HFFc6 (cell line): ENCODE data around the gene TMEM187. TPM values are rescaled to one million over a fixed set of nuclear protein-coding genes. Genes with fewer than 3 reads are reported as not detected.

ENCODE experiments used
- DNase-seq: peaks from one replicate; pipeline ENCODE4 v3.0.0-alpha.2; 2018
- H3K27ac Mint-ChIP-seq: 2 replicates; pipeline ENCODE4 v1.8.0; 2020; ENCODE audit warnings: mild to moderate bottlenecking, mixed read lengths
- H3K27me3 Mint-ChIP-seq: 2 replicates; pipeline ENCODE4 v1.8.0; 2021; ENCODE audit warnings: mild to moderate bottlenecking, moderate library complexity, mixed read lengths; ENCODE audit not compliant: insufficient read depth
- H3K36me3 Mint-ChIP-seq: 2 replicates; pipeline ENCODE4 v1.8.0; 2021; ENCODE audit warnings: low read depth, mixed read lengths
- H3K4me1 Mint-ChIP-seq: 2 replicates; pipeline ENCODE4 v1.8.0; 2020; ENCODE audit warnings: low read depth, mixed read lengths
- H3K4me3 Mint-ChIP-seq: 2 replicates; pipeline ENCODE4 v1.8.0; 2020; ENCODE audit warnings: mild to moderate bottlenecking, moderate library complexity, mixed read lengths
- H3K9me3 Mint-ChIP-seq: 2 replicates; pipeline ENCODE4 v1.8.0; 2020; ENCODE audit warnings: mild to moderate bottlenecking, mixed read lengths
- total RNA-seq, 6 experiments: library from RNA; stranded (reverse); fragmentation: NEBNext Ultra II Directional; extraction: Animal tissue kit (Norgen Biotek cat#: 25700); gene quantifications; 2 replicates in 1 of 6; 3 replicates in 5 of 6; pipeline ENCODE4 v1.2.3, GENCODE V29; 2021
- TF ChIP-seq, protein P1 (sequence below): fragments of 200-600 bp; sonication (generic); IDR thresholded peaks from 2 replicates; pipeline ENCODE4 v1.5.0; 2021; ENCODE audit warnings: antibody characterized with exemption, mild to moderate bottlenecking

The TMEM187 gene
- total RNA-seq, 6 experiments from 2014 or later, result 3.1 to 8.0 (median 5.7) TPM

DNA sequence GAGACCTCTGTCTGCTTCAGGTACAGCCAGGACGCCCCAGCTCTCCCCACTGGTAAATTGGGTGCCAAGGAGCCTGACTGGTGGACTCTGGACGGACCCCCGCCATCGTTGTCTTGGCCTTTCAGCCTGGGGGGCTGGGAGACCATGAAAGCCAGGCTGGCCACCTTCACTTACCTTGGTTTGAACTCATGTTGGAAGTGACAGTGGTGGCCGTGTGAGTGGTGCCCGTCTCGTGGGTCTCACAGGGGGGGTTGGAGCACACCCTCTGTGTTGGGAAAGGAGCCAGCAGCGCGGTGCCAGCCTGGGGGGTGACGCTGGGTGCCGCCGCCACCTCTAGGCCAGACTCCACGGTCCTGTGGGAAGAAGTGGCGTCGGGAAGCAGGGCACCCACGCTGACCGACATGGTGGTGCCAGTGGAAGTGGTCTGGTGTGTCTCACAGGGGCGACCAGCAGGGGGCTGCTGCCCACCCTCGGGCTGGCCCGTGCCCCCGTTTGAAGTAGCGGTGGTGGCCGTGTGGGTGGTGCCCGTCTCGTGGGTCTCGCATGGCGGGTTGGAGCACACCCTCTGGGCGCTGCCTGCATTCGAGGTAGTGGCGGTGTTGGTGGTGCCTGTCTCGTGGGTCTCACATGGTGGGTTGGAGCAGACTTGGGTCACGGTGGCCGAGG, 18.5 kb upstream of the TMEM187 start:
- no peaks in the 10 kb centered on the region for H3K4me1 Mint-ChIP-seq
- peaks cover 8% of the 10 kb centered on the region for H3K27me3 Mint-ChIP-seq
- H3K27ac Mint-ChIP-seq, result no peak overlapping the region
- H3K4me3 Mint-ChIP-seq, result no peak overlapping the region
- no peaks in the 10 kb centered on the region for H3K9me3 Mint-ChIP-seq
- no peaks in the 10 kb centered on the region; the same call in 1 of the 2 replicates for H3K36me3 Mint-ChIP-seq
- TF ChIP-seq, protein P1, sequence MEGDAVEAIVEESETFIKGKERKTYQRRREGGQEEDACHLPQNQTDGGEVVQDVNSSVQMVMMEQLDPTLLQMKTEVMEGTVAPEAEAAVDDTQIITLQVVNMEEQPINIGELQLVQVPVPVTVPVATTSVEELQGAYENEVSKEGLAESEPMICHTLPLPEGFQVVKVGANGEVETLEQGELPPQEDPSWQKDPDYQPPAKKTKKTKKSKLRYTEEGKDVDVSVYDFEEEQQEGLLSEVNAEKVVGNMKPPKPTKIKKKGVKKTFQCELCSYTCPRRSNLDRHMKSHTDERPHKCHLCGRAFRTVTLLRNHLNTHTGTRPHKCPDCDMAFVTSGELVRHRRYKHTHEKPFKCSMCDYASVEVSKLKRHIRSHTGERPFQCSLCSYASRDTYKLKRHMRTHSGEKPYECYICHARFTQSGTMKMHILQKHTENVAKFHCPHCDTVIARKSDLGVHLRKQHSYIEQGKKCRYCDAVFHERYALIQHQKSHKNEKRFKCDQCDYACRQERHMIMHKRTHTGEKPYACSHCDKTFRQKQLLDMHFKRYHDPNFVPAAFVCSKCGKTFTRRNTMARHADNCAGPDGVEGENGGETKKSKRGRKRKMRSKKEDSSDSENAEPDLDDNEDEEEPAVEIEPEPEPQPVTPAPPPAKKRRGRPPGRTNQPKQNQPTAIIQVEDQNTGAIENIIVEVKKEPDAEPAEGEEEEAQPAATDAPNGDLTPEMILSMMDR, result no peak
- DNase-seq, result no peak

DNA sequence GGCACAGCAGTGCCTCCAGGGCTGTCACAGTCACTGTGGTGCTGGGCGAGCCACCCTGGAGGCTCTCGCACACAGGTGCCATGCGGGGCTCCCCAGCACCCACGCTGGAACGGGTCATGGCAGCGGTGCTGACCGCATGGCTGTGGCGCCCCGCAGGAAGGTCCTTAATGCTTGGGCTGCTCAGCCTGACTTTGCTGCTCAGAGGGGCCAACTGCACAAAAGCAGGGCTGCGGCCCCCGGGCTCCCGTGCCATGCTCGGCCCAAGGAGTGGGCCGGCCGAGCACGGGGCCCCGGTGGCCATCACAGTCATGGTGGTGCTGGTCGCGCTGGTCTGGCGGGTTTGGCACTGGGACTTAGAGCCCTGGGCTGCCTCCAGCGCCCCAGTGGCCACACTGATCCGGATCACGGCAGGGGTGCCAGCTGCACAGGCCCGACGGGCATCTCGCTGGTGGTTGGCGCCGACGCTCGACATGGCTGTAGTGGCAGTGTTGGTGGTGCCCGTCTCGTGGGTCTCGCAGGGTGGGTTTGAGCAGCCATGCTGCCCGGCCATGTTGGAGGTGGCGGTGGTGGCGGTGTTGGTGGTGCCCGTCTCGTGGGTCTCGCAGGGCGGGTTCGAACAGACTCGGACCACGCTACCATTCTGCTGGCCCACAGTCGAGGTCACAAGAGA, 17.9 kb upstream of the TMEM187 start:
- Mint-ChIP-seq H3K27ac (no peak overlapping the region), H3K4me3 (no peak overlapping the region), H3K36me3 (no peaks in the 10 kb centered on the region; the same call in 1 of the 2 replicates), H3K9me3 (no peaks in the 10 kb centered on the region), H3K4me1 (no peaks in the 10 kb centered on the region), H3K27me3 (peaks cover 8% of the 10 kb centered on the region)
- no peak for DNase-seq
- TF ChIP-seq, protein P1, result no peak

DNA sequence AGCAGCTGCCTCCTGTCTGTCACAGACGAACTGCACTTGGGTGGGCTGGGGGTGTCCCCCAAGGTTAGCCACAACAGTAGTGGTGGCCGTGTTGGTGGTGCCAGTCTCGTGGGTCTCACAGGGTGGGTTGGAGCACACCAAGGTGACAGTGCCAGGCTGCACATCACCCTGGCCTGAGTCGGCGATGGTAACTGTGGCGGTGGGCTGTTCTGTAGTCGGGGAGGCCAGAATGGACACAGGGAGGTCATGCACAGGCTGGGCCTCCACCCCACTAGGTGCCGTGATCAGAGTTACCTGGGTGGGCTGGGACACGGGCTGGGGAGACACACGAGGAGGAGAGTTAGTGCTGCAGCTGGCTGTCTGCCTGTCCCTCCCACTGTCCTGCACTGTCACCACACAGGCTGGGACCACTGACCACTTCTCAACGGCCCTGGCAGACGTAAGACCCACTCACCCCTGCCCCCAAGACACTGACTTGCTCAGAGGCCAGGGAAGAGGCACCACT, 17.3 kb upstream of the TMEM187 start:
- Mint-ChIP-seq H3K27me3 (peaks cover 8% of the 10 kb centered on the region), H3K4me1 (no peaks in the 10 kb centered on the region), H3K27ac (no peak overlapping the region), H3K4me3 (no peak overlapping the region), H3K9me3 (no peaks in the 10 kb centered on the region), H3K36me3 (no peaks in the 10 kb centered on the region; the same call in 1 of the 2 replicates)
- no peak for DNase-seq
- TF ChIP-seq, protein P1, result no peak

DNA sequence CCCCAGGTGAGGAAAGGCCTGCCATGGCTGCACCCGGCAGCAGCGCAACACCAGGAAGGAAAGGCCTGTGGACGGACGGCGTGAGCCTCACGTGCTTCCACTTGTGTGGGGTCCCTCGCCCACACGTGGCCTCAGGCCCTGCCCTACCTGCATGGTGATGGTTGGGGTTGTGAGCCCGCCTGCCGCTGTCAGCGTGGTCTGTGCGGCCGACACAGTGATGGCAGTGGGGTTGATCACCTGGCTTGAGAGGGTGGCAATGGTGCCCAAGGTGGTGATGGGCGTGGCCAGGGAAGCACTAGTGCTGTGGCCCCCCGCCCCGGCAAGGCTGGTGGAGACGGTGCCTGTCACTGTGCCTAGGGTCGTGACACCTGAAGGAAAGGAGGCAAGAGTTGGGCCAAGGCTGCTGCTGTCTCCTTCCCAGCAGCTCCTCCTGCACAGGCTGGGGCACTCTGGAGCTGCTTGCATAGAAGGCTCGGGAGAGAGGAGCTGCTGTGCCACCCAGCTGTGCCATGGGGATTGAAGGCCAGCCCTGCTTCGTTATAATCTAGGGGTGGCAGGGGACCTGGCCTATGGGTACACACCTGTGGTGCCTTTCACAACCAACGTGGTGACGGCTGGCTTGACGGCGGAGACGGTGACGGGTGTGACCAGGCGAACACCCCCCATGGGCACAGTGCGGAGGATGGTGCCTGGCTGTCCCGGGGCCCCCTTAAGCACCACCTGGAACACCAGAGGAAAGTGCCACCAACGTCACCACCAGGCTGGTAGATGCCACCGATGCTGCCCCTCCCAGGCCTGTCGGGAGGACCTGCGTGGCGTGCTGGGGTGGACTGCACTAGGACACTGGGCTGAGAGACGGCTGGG, 16.3 kb upstream of the TMEM187 start:
- no peak for DNase-seq
- no peak overlapping the region for H3K4me3 Mint-ChIP-seq
- no peaks in the 10 kb centered on the region for H3K4me1 Mint-ChIP-seq
- H3K27ac Mint-ChIP-seq, result no peak overlapping the region
- TF ChIP-seq, protein P1, result no peak
- peaks cover 10% of the 10 kb centered on the region for H3K27me3 Mint-ChIP-seq
- H3K9me3 Mint-ChIP-seq, result no peaks in the 10 kb centered on the region
- H3K36me3 Mint-ChIP-seq, result no peaks in the 10 kb centered on the region; the same call in 1 of the 2 replicates

DNA sequence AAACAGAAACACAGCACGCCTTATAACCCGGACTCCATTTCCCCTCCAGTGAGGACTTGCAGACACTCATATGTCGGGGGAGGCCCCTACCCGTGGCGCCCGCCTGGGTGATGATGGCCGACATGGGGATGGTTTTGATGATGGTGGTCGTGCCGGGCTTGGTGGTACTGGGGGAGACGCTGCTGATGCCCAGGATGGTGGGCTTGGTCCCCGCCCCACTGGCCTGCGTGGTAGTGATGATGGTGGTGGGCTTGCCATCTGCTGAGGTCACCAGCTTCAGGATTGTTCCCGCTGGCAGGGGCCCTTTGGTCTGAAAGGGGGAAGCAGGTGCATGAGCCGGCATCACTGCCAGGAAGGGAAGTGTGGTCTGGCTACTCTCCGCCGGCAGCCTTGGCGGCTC, 15.3 kb upstream of the TMEM187 start:
- DNase-seq, result no peak
- Mint-ChIP-seq H3K27ac (no peak overlapping the region), H3K4me1 (no peaks in the 10 kb centered on the region), H3K27me3 (peaks cover 10% of the 10 kb centered on the region), H3K36me3 (no peaks in the 10 kb centered on the region; the same call in 1 of the 2 replicates), H3K9me3 (no peaks in the 10 kb centered on the region), H3K4me3 (no peak overlapping the region)
- TF ChIP-seq, protein P1, result no peak
